Liver (tissue), 9 donors: ENCODE results near the gene CYP3A7. TPM values are rescaled to one million over a fixed set of nuclear protein-coding genes. Genes with fewer than 3 reads are reported as not detected.
"Not testable (repeated sequence)": the region's sequence is repeated elsewhere in the genome, so short reads cannot be mapped to it uniquely, and the experiment has no call there.

Experiments
- DNase-seq: peaks from one replicate; pipeline ENCODE4 v3.0.0-alpha.2; 2017; ENCODE audit warnings: low spot score
- H3K27ac ChIP-seq, 2 donors: one replicate each; pipeline ENCODE4 v1.7.0; 2013; ENCODE audit warnings: inconsistent platforms in 2 of 2, low read length in 2 of 2, control low read depth in 1 of 2, low read depth in 1 of 2, mild to moderate bottlenecking in 1 of 2
- H3K27me3 ChIP-seq, 4 donors: one replicate each; pipeline versions ENCODE4 v1.6.1 to v1.7.0; 2013; ENCODE audit warnings: low read length in 3 of 4, inconsistent platforms in 1 of 4, mild to moderate bottlenecking in 1 of 4, moderate library complexity in 1 of 4; ENCODE audit not compliant: control insufficient read depth in 4 of 4, insufficient read depth in 4 of 4
- H3K36me3 ChIP-seq, 4 donors: one replicate each; pipeline versions ENCODE4 v1.6.1 to v1.7.0; 2013; ENCODE audit warnings: low read length in 3 of 4, mild to moderate bottlenecking in 3 of 4, low read depth in 1 of 4, moderate library complexity in 1 of 4; ENCODE audit not compliant: control insufficient read depth in 4 of 4, insufficient read depth in 3 of 4
- H3K4me1 ChIP-seq, 4 donors: one replicate each; pipeline versions ENCODE4 v1.6.1 to v1.7.0; 2013; ENCODE audit warnings: low read length in 3 of 4, mild to moderate bottlenecking in 3 of 4, moderate library complexity in 1 of 4; ENCODE audit not compliant: control insufficient read depth in 4 of 4, insufficient read depth in 4 of 4
- H3K4me3 ChIP-seq, 3 donors: one replicate each; pipeline versions ENCODE4 v1.6.1 to v1.7.0; 2013; ENCODE audit warnings: low read length in 3 of 3, control low read depth in 1 of 3, low read depth in 1 of 3, mild to moderate bottlenecking in 1 of 3
- H3K9ac ChIP-seq, 2 donors: one replicate each; pipeline ENCODE4 v1.7.0; 2013; ENCODE audit warnings: low read length in 2 of 2, mild to moderate bottlenecking in 2 of 2, moderate library complexity in 2 of 2, control low read depth in 1 of 2, low read depth in 1 of 2
- H3K9me3 ChIP-seq, 4 donors: one replicate each; pipeline versions ENCODE4 v1.6.1 to v1.7.0; 2013; ENCODE audit warnings: low read length in 3 of 4; ENCODE audit not compliant: control insufficient read depth in 4 of 4
- CTCF ChIP-seq: fragments of 150-350 bp; IDR thresholded peaks from 2 replicates; pipeline ENCODE4 v1.5.1; 2017; ENCODE audit warnings: improper control_type of control experiment, low read depth, low read length; ENCODE audit not compliant: missing input control
- EGR1 ChIP-seq, 2 donors: IDR thresholded peaks; 2 replicates each; pipeline ENCODE4 v1.6.1; 2016 to 2018; ENCODE audit warnings: antibody characterized with exemption in 2 of 2, low read depth in 2 of 2
- FOXA2 ChIP-seq: IDR thresholded peaks from 2 replicates; pipeline ENCODE4 v1.6.1; 2016; ENCODE audit warnings: antibody characterized with exemption
- GABPA ChIP-seq, 2 donors: IDR thresholded peaks in 1 of 2; conservative IDR thresholded peaks in 1 of 2; 2 replicates each; pipeline ENCODE4 v1.6.1; 2016; ENCODE audit warnings: antibody characterized with exemption in 2 of 2, mild to moderate bottlenecking in 1 of 2, moderate library complexity in 1 of 2
- HNF4A ChIP-seq, 2 donors: conservative IDR thresholded peaks; 2 replicates each; pipeline ENCODE4 v1.6.1; 2016; ENCODE audit warnings: antibody characterized with exemption in 2 of 2, mild to moderate bottlenecking in 2 of 2
- HNF4G ChIP-seq: IDR thresholded peaks from 2 replicates; pipeline ENCODE4 v1.6.1; 2016; ENCODE audit warnings: antibody characterized with exemption
- JUND ChIP-seq, 2 donors: IDR thresholded peaks; 2 replicates each; pipeline ENCODE4 v1.6.1; 2016; ENCODE audit warnings: antibody characterized with exemption in 2 of 2
- NR2F2 ChIP-seq: IDR thresholded peaks from 2 replicates; pipeline ENCODE4 v1.6.1; 2016; ENCODE audit warnings: antibody characterized with exemption
- RAD21 ChIP-seq, 2 donors: IDR thresholded peaks; 2 replicates each; pipeline ENCODE4 v1.6.1; 2016; ENCODE audit warnings: antibody characterized with exemption in 2 of 2, mild to moderate bottlenecking in 2 of 2
- REST ChIP-seq: IDR thresholded peaks from 2 replicates; pipeline ENCODE4 v1.6.1; 2016; ENCODE audit warnings: antibody characterized with exemption, mild to moderate bottlenecking
- SP1 ChIP-seq: IDR thresholded peaks from 2 replicates; pipeline ENCODE4 v1.6.1; 2018; ENCODE audit warnings: antibody characterized with exemption, mild to moderate bottlenecking
- TAF1 ChIP-seq: conservative IDR thresholded peaks from 2 replicates; pipeline ENCODE4 v1.6.1; 2016; ENCODE audit warnings: antibody characterized with exemption, mild to moderate bottlenecking
- WGBS: extraction: QIAGEN DNeasy Blood & Tissue Kit; methylation state at CpG from one replicate; pipeline ENCODE4 v1.1.7; 2013; 5-methylcytosine and 5-hydroxymethylcytosine counted together
- polyA plus RNA-seq, 2 donors: library from polyadenylated mRNA; stranded (reverse) in 1 of 2; unstranded in 1 of 2; fragments of 200-250 nt in 1 of 2; fragments of >200 nt in 1 of 2; fragmentation: Nextera tagmentation in 1 of 2; extraction: Ambion mirVana in 1 of 2; gene quantifications; one replicate each; pipeline versions ENCODE4 v1.2.1 to v1.2.3, GENCODE V29; 2013 to 2015
- total RNA-seq, 2 donors: library from RNA; depleted of rRNA; stranded (reverse); fragments of >200 nt; gene quantifications; one replicate each; pipeline ENCODE4 v1.2.3, GENCODE V29; 2014
- TF ChIP-seq, protein P1 (sequence below): IDR thresholded peaks from 2 replicates; pipeline ENCODE4 v1.6.1; 2016; ENCODE audit warnings: antibody characterized with exemption
- TF ChIP-seq, protein P2 (sequence below): IDR thresholded peaks from 2 replicates; pipeline ENCODE4 v1.6.1; 2016; ENCODE audit warnings: antibody characterized with exemption
- TF ChIP-seq, protein P3 (sequence below): IDR thresholded peaks from 2 replicates; pipeline ENCODE4 v1.6.1; 2016; ENCODE audit warnings: antibody characterized with exemption
- donor health status: healthy.
- donor health status: healthy.
- donor health status: healthy.
- donor health status: healthy.
- donor health status: healthy.

The CYP3A7 gene
- total and polyA plus RNA-seq, 4 donors = 36.1 to 2,448 (median 83.4) TPM

GRCh38 chr7:99667179-99667578 lies 67.8 kb downstream of the CYP3A7 start:
- H3K9ac ChIP-seq = no peak overlapping the region
- no peak overlapping the region for H3K27ac ChIP-seq
- WGBS = 69% methylated on average over 2 of the region's 2 CpGs
- no peak for TF ChIP-seq HNF4A (conservative IDR thresholded peaks at IDR 0.05)
- TF ChIP-seq EGR1 (IDR thresholded peaks at IDR 0.05; ENCODE audit: low read depth in 2 of 2) = peak in 1 of 2 donors; percentile 10
- TF ChIP-seq JUND (IDR thresholded peaks at IDR 0.05) = peak in 1 of 2 donors; percentile 24
- no peak for TF ChIP-seq GABPA (IDR thresholded peaks at IDR 0.05 in 1 of 2, conservative IDR thresholded peaks at IDR 0.05 in 1 of 2)
- H3K4me1 ChIP-seq = no peaks in the 10 kb centered on the region
- DNase-seq = no peak
- peaks cover 0 to 8% (median 0%) of the 10 kb centered on the region in 4 donors for H3K9me3 ChIP-seq
- no peak overlapping the region for H3K4me3 ChIP-seq
- H3K27me3 ChIP-seq = no peaks in the 10 kb centered on the region
- H3K36me3 ChIP-seq = peaks cover 9 to 82% (median 72%) of the 10 kb centered on the region in 4 donors

DNA sequence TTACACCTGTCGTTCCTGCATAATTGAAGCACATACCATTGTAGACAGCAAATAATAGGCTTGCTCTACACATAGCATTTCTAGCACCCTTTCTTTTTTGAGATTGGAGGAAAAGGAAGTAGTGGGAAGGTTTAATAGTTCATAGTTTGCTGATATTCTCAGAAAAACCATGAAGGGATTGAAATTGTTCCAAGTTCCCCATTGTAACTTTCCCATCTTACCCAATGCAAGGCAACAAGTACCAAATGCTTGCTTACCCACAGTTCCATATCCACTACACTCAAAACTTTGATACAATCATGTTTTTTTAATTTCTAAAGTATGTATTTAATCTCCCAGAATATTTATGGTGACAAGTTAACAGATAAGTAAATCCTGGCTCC lies 69.0 kb downstream of the CYP3A7 start:
- peaks cover 0 to 13% (median 3%) of the 10 kb centered on the region in 4 donors for H3K9me3 ChIP-seq
- no peak overlapping the region for H3K9ac ChIP-seq
- peak overlapping the region in 1 of 2 donors; percentile 6 for H3K27ac ChIP-seq
- no peaks in the 10 kb centered on the region for H3K4me1 ChIP-seq
- no peak overlapping the region for H3K4me3 ChIP-seq
- no peaks in the 10 kb centered on the region for H3K27me3 ChIP-seq
- H3K36me3 ChIP-seq = peaks cover 6 to 86% (median 76%) of the 10 kb centered on the region in 4 donors
- DNase-seq = no peak
- no peak for TF ChIP-seq TAF1
- no peak for TF ChIP-seq GABPA (IDR thresholded peaks at IDR 0.05 in 1 of 2, conservative IDR thresholded peaks at IDR 0.05 in 1 of 2)
- no peak for TF ChIP-seq SP1
- no peak for TF ChIP-seq JUND (IDR thresholded peaks at IDR 0.05)
- no peak for TF ChIP-seq CTCF
- WGBS = 80% methylated on average over 1 of the region's 1 CpG

GRCh38 chr7:99665312-99666012 lies 69.5 kb downstream of the CYP3A7 start:
- H3K9ac ChIP-seq = no peak overlapping the region
- peak; percentile 42 for DNase-seq
- H3K36me3 ChIP-seq = peaks cover 5 to 89% (median 80%) of the 10 kb centered on the region in 4 donors
- H3K4me3 ChIP-seq = no peak overlapping the region
- WGBS = 94% methylated on average over 3 of the region's 3 CpGs
- TF ChIP-seq, protein P1, sequence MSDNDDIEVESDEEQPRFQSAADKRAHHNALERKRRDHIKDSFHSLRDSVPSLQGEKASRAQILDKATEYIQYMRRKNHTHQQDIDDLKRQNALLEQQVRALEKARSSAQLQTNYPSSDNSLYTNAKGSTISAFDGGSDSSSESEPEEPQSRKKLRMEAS = peak; percentile 11
- no peak for TF ChIP-seq HNF4A (conservative IDR thresholded peaks at IDR 0.05)
- TF ChIP-seq, protein P2, sequence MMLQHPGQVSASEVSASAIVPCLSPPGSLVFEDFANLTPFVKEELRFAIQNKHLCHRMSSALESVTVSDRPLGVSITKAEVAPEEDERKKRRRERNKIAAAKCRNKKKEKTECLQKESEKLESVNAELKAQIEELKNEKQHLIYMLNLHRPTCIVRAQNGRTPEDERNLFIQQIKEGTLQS = no peak
- TF ChIP-seq REST = peak; percentile 36
- no peak for TF ChIP-seq FOXA2
- TF ChIP-seq SP1 = peak; percentile 9
- no peak for TF ChIP-seq RAD21 (IDR thresholded peaks at IDR 0.05)
- TF ChIP-seq NR2F2 = no peak
- no peak for TF ChIP-seq HNF4G
- TF ChIP-seq JUND (IDR thresholded peaks at IDR 0.05) = no peak
- TF ChIP-seq, protein P3, sequence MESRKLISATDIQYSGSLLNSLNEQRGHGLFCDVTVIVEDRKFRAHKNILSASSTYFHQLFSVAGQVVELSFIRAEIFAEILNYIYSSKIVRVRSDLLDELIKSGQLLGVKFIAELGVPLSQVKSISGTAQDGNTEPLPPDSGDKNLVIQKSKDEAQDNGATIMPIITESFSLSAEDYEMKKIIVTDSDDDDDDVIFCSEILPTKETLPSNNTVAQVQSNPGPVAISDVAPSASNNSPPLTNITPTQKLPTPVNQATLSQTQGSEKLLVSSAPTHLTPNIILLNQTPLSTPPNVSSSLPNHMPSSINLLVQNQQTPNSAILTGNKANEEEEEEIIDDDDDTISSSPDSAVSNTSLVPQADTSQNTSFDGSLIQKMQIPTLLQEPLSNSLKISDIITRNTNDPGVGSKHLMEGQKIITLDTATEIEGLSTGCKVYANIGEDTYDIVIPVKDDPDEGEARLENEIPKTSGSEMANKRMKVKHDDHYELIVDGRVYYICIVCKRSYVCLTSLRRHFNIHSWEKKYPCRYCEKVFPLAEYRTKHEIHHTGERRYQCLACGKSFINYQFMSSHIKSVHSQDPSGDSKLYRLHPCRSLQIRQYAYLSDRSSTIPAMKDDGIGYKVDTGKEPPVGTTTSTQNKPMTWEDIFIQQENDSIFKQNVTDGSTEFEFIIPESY = no peak
- no peak for TF ChIP-seq EGR1 (IDR thresholded peaks at IDR 0.05; ENCODE audit: low read depth in 2 of 2)
- peaks cover 0 to 13% (median 4%) of the 10 kb centered on the region in 4 donors for H3K9me3 ChIP-seq
- no peaks in the 10 kb centered on the region for H3K27me3 ChIP-seq
- H3K4me1 ChIP-seq = no peaks in the 10 kb centered on the region
- H3K27ac ChIP-seq = peak overlapping the region in 1 of 2 donors; percentile 15

DNA sequence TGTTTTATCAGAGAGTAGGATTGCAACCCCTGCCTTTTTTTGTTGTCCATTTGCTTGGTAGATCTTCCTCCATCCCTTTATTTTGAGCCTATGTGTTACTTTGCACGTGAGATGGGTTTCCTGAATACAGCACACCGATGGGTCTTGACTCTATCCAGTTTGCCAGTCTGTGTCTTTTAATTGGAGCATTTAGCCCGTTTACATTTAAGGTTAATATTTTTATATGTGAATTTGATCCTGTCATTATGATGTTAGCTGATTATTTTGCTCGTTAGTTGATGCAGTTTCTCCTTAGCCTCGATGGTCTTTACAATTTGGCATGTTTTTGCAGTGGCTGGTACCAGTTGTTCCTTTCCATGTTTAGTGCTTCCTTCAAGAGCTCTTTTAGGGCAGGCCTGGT lies 77.1 kb downstream of the CYP3A7 start:
- H3K9me3 ChIP-seq = peaks cover 0 to 15% (median 6%) of the 10 kb centered on the region in 4 donors
- not testable (repeated sequence) for H3K4me1 ChIP-seq, DNase-seq, H3K27me3 ChIP-seq, H3K4me3 ChIP-seq, H3K9ac ChIP-seq, H3K27ac ChIP-seq
- H3K36me3 ChIP-seq = peaks cover 3 to 36% (median 30%) of the 10 kb centered on the region in 4 donors
- 91% methylated on average over 5 of the region's 5 CpGs for WGBS
